ENCODE data around the gene ADO.

ADO gene

GRCh38 chr10:62810156-62810902 is 5.8 kb downstream of the ADO start:
- Histone ChIP-seq H3K27me3 (peaks cover 0 to 20% of the 10 kb centered on the region in 2 donors), H3K27ac (no peak overlapping the region), H3K9me3 (no peaks in the 10 kb centered on the region), H3K4me3 (no peak overlapping the region), H3K36me3 (peaks cover 0 to 7% (median 0%) of the 10 kb centered on the region in 3 donors), H3K4me1 (peaks cover 0 to 33% (median 30%) of the 10 kb centered on the region in 4 donors)
- DNase-seq, result no peak
- TF ChIP-seq CTCF (IDR thresholded peaks at IDR 0.05), result no peak
- intact Hi-C loops (cut with DNase I; ENCODE audit: low total_unique reads), result loop anchor here (10.0 kb wide), 2 partner anchors 324 to 366 kb away; partner anchors contain the start of gene NRBF2

GRCh38 chr10:62811159-62811875 is 6.8 kb downstream of the ADO start:
- intact Hi-C loops (cut with DNase I; ENCODE audit: low total_unique reads), result loop anchor here (10.0 kb wide), 2 partner anchors 323 to 367 kb away; partner anchors contain the start of gene NRBF2
- peaks cover 0 to 30% (median 29%) of the 10 kb centered on the region in 4 donors for H3K4me1 ChIP-seq
- peaks cover 0 to 26% of the 10 kb centered on the region in 2 donors for H3K27me3 ChIP-seq
- DNase-seq, result no peak
- no peaks in the 10 kb centered on the region for H3K9me3 ChIP-seq
- peaks cover 0 to 7% (median 0%) of the 10 kb centered on the region in 3 donors for H3K36me3 ChIP-seq
- no peak overlapping the region for H3K4me3 ChIP-seq
- no peak for TF ChIP-seq CTCF (IDR thresholded peaks at IDR 0.05)
- H3K27ac ChIP-seq, result no peak overlapping the region

GRCh38 chr10:62812672-62813439 is 8.3 kb downstream of the ADO start:
- Histone ChIP-seq H3K9me3 (no peaks in the 10 kb centered on the region), H3K36me3 (peaks cover 0 to 7% (median 0%) of the 10 kb centered on the region in 3 donors), H3K27me3 (peaks cover 0 to 26% of the 10 kb centered on the region in 2 donors), H3K27ac (no peak overlapping the region), H3K4me1 (peaks cover 0 to 33% (median 21%) of the 10 kb centered on the region in 4 donors), H3K4me3 (no peak overlapping the region)
- DNase-seq, result no peak
- intact Hi-C loops (cut with DNase I; ENCODE audit: low total_unique reads), result loop anchor here (10.0 kb wide), 2 partner anchors 322 to 368 kb away; partner anchors contain the start of gene NRBF2
- no peak for TF ChIP-seq CTCF (IDR thresholded peaks at IDR 0.05)

GRCh38 chr10:62813453-62813852 is 8.9 kb downstream of the ADO start:
- peaks cover 0 to 26% of the 10 kb centered on the region in 2 donors for H3K27me3 ChIP-seq
- no peak for TF ChIP-seq CTCF (IDR thresholded peaks at IDR 0.05)
- H3K4me1 ChIP-seq, result peaks cover 0 to 39% (median 27%) of the 10 kb centered on the region in 4 donors
- no peaks in the 10 kb centered on the region for H3K9me3 ChIP-seq
- H3K27ac ChIP-seq, result no peak overlapping the region
- H3K4me3 ChIP-seq, result no peak overlapping the region
- peaks cover 0 to 7% (median 0%) of the 10 kb centered on the region in 3 donors for H3K36me3 ChIP-seq
- intact Hi-C loops (cut with DNase I; ENCODE audit: low total_unique reads), result loop anchor here (10.0 kb wide), 2 partner anchors 321 to 369 kb away; partner anchors contain the start of gene NRBF2
- DNase-seq, result no peak

- Histone ChIP-seq H3K4me1 (peaks cover 0 to 44% (median 32%) of the 10 kb centered on the region in 4 donors), H3K36me3 (peaks cover 0 to 7% (median 0%) of the 10 kb centered on the region in 3 donors), H3K4me3 (no peak overlapping the region), H3K27me3 (peaks cover 0 to 30% of the 10 kb centered on the region in 2 donors), H3K27ac (no peak overlapping the region), H3K9me3 (no peaks in the 10 kb centered on the region)
- no peak for TF ChIP-seq CTCF (IDR thresholded peaks at IDR 0.05)
- intact Hi-C loops (cut with DNase I; ENCODE audit: low total_unique reads), result loop anchor here (10.0 kb wide), 2 partner anchors 321 to 369 kb away; partner anchors contain the start of gene NRBF2
- no peak for DNase-seq
These were observed 9.5 kb downstream of the ADO start for GRCh38 chr10:62813981-62814380.
